Esophagus muscularis mucosa (tissue), 4 donors: ENCODE results near the gene ACTL7A.

Experiments
- CTCF ChIP-seq, 3 experiments: fragments of 200-600 bp in 2 of 3; fragments of 450-650 bp in 1 of 3; sonication (generic) in 2 of 3; IDR thresholded peaks; one replicate each; pipeline ENCODE4 v1.5.1; 2017 to 2019; ENCODE audit warnings: antibody characterized with exemption in 3 of 3, mild to moderate bottlenecking in 2 of 3, moderate library complexity in 1 of 3
- EP300 ChIP-seq: sonication (generic); formaldehyde crosslinking; IDR thresholded peaks from one replicate; pipeline ENCODE4 v1.6.1; 2017; ENCODE audit warnings: antibody characterized with exemption
- POLR2A ChIP-seq: fragments of 450-650 bp; IDR thresholded peaks from one replicate; pipeline ENCODE4 v1.6.1; 2017; ENCODE audit warnings: antibody characterized with exemption, moderate library complexity, mild to moderate bottlenecking, low read depth
- POLR2AphosphoS5 ChIP-seq, 2 donors: sonication (generic); formaldehyde crosslinking; IDR thresholded peaks; one replicate each; pipeline ENCODE4 v1.6.1; 2017; ENCODE audit warnings: antibody characterized with exemption in 2 of 2

DNA sequence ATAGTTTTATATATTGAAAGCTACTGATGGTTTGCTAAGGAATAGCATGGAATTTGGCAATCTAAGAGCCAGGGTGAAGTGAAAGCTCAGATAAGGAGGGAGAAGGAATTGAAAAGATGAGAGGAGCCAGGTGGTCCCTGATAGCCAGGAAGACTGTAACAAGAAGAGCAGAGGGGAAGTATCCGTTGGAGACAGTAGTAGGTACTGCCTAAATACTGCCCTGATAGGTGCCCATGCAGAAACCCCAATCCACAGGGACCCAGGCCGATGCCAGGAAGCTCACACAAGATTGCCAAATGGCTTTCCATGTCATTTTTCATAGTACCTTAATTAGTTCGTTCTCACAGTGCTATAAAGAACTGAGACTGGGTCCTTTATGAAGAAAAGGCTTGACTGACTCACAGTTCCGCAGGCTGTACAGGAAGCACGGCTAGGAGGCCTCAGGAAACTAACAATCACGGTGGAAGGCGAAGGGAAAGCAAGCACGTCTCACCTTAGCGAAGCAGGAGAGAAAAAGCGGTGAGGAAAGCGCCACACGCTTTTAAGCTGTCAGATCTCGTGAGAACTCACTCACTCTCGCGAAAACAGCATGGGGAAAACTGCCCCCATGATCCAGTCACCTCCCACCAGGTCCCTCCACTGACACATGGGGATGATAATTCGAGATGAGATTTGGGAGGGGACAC is 19.3 kb upstream of the ACTL7A start:
- TF ChIP-seq CTCF (IDR thresholded peaks at IDR 0.05) (no peak), POLR2A (no peak), POLR2AphosphoS5 (IDR thresholded peaks at IDR 0.05) (no peak), EP300 (no peak)
